ENCODE results near the gene RASGRP1.

The RASGRP1 gene

DNA sequence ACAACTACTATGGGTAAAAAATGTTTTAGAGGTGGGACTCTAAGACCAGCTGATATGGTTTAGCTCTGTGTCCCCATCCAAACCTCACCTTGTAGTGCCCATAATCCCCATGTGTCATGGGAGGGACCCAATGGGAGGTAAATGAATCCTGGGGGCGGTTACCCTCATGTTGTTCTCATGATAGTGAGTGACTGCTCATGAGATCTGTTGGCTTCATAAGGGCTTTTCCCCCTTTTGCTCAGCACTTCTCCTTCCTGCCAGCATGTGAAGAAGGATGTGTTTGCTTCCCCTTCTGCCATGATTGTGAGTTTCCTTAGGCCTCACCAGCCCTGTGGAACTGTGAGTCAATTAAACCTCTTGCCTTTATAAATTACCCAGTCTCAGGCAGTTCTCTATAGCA lies 65.0 kb downstream of the RASGRP1 start:
- no peak overlapping the region for H3K4me3 ChIP-seq (ENCODE audit: low read depth in 1 of 5, low read length in 5 of 5)
- H3K9me3 ChIP-seq (ENCODE audit: control insufficient read depth in 5 of 5, low read length in 5 of 5) = no peaks in the 10 kb centered on the region
- H3K27ac ChIP-seq (ENCODE audit: low read depth, low read length) = no peak overlapping the region
- H3K36me3 ChIP-seq (ENCODE audit: control insufficient read depth in 5 of 5, insufficient read depth in 5 of 5, low read length in 5 of 5) = peaks cover 0 to 3% (median 0%) of the 10 kb centered on the region in 5 donors
- H3K4me1 ChIP-seq (ENCODE audit: control insufficient read depth in 5 of 5, insufficient read depth in 5 of 5, low read length in 5 of 5) = no peaks in the 10 kb centered on the region
- no peaks in the 10 kb centered on the region for H3K27me3 ChIP-seq (ENCODE audit: control insufficient read depth in 5 of 5, insufficient read depth in 4 of 5, low read length in 5 of 5)
- no peak overlapping the region for H3K9ac ChIP-seq (ENCODE audit: low read length in 5 of 5)

DNA sequence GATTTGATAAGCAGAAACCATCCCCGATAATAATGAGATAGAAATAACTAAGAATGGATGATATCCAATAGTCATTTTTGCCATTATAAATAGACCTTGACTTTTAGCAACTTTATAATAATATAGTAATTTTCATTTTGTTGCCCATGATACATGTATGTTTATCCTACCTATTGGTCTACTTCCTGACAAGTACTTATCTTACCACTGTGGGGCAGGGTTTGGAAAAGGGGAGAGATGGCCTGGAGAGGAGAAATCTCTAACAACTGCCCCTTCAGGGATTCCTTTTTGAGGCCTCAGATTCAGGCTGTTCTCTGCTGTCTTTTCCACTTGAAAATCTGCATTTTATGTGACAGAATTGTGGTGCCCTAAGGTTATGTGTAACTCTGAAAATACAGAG lies 68.5 kb downstream of the RASGRP1 start:
- Histone ChIP-seq H3K27ac (ENCODE audit: low read depth, low read length) (no peak overlapping the region), H3K4me3 (ENCODE audit: low read depth in 1 of 5, low read length in 5 of 5) (no peak overlapping the region), H3K36me3 (ENCODE audit: control insufficient read depth in 5 of 5, insufficient read depth in 5 of 5, low read length in 5 of 5) (peaks cover 0 to 6% (median 0%) of the 10 kb centered on the region in 5 donors), H3K4me1 (ENCODE audit: control insufficient read depth in 5 of 5, insufficient read depth in 5 of 5, low read length in 5 of 5) (no peaks in the 10 kb centered on the region), H3K27me3 (ENCODE audit: control insufficient read depth in 5 of 5, insufficient read depth in 4 of 5, low read length in 5 of 5) (no peaks in the 10 kb centered on the region), H3K9me3 (ENCODE audit: control insufficient read depth in 5 of 5, low read length in 5 of 5) (no peaks in the 10 kb centered on the region), H3K9ac (ENCODE audit: low read length in 5 of 5) (no peak overlapping the region)

DNA sequence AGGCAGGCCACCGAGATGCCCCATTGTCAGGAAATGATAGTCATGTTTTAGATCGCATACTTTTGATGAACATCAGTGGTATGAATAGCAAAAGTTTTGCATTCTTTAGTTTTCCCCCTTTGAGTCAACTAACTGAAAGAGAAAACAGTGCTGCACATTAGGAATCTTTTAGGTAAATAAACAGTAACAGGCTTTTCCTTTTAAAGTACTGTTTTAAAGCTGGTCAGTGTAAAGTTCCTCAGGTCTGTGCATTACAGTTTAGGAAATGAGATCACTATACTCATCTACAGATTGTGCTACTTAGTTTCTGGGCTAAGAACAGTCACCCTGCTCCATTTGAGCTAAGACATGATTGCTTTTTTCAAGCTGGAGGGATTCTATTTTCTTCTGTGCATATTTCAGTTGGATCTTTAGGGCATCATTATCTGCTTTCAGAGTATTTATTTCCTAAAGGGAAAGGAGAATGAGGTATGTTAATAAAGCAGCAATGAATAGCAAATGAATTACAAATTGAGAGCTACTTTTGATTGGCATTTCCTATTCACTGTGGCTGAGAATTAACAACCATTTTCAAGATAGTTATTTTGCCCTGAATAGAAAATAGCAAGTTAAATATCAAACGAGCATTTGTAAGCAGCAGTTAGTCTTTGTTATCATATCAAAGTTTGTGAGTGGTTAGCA lies 74.2 kb downstream of the RASGRP1 start:
- Histone ChIP-seq H3K4me3 (ENCODE audit: low read depth in 1 of 5, low read length in 5 of 5) (no peak overlapping the region), H3K27ac (ENCODE audit: low read depth, low read length) (no peak overlapping the region), H3K9me3 (ENCODE audit: control insufficient read depth in 5 of 5, low read length in 5 of 5) (no peaks in the 10 kb centered on the region), H3K36me3 (ENCODE audit: control insufficient read depth in 5 of 5, insufficient read depth in 5 of 5, low read length in 5 of 5) (peaks cover 0 to 26% (median 2%) of the 10 kb centered on the region in 5 donors), H3K9ac (ENCODE audit: low read length in 5 of 5) (no peak overlapping the region), H3K27me3 (ENCODE audit: control insufficient read depth in 5 of 5, insufficient read depth in 4 of 5, low read length in 5 of 5) (no peaks in the 10 kb centered on the region), H3K4me1 (ENCODE audit: control insufficient read depth in 5 of 5, insufficient read depth in 5 of 5, low read length in 5 of 5) (no peaks in the 10 kb centered on the region)

DNA sequence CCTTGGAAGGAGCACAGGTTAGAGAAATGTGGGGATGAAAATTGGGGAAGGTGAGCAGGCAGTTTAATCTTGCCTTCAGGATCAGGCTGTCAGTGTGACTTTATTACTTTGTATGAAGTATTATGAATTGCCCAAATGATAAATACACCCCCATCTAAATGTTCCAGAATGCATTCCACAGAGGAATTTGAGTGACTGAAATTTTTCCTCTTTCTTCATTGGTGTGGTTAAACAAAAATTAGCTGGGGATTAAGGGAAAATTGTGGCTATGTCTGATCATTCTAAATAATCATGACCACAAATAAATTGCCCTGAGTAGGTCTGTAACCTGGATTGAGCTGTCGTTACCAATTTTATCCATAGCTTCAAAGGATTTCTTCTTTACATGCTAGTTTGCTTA lies 77.2 kb downstream of the RASGRP1 start:
- Histone ChIP-seq H3K4me1 (ENCODE audit: control insufficient read depth in 5 of 5, insufficient read depth in 5 of 5, low read length in 5 of 5) (no peaks in the 10 kb centered on the region), H3K27me3 (ENCODE audit: control insufficient read depth in 5 of 5, insufficient read depth in 4 of 5, low read length in 5 of 5) (no peaks in the 10 kb centered on the region), H3K36me3 (ENCODE audit: control insufficient read depth in 5 of 5, insufficient read depth in 5 of 5, low read length in 5 of 5) (peaks cover 2 to 35% (median 3%) of the 10 kb centered on the region in 5 donors), H3K9me3 (ENCODE audit: control insufficient read depth in 5 of 5, low read length in 5 of 5) (no peaks in the 10 kb centered on the region), H3K4me3 (ENCODE audit: low read depth in 1 of 5, low read length in 5 of 5) (no peak overlapping the region), H3K27ac (ENCODE audit: low read depth, low read length) (no peak overlapping the region), H3K9ac (ENCODE audit: low read length in 5 of 5) (no peak overlapping the region)

DNA sequence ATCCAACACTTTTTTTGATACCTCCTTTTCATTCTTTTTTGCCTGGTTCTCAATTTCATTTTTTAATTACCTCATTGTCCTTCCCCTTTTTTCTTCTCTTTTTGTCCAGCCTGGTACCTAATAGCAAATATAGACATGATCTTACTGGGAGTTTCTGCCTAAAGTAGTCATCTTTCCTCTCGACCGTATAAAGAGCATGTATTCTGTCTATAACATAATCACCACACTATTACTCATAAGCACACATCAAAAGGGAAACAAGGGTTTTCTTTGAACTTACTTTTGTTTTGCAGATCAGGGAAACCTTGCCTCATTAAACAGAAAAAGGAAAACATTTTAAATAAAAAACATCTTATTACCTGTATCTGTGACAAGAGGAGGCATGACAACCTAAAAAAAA lies 77.7 kb downstream of the RASGRP1 start:
- no peaks in the 10 kb centered on the region for H3K4me1 ChIP-seq (ENCODE audit: control insufficient read depth in 5 of 5, insufficient read depth in 5 of 5, low read length in 5 of 5)
- no peak overlapping the region for H3K27ac ChIP-seq (ENCODE audit: low read depth, low read length)
- no peaks in the 10 kb centered on the region for H3K9me3 ChIP-seq (ENCODE audit: control insufficient read depth in 5 of 5, low read length in 5 of 5)
- H3K36me3 ChIP-seq (ENCODE audit: control insufficient read depth in 5 of 5, insufficient read depth in 5 of 5, low read length in 5 of 5) = peaks cover 4 to 38% (median 7%) of the 10 kb centered on the region in 5 donors
- H3K27me3 ChIP-seq (ENCODE audit: control insufficient read depth in 5 of 5, insufficient read depth in 4 of 5, low read length in 5 of 5) = no peaks in the 10 kb centered on the region
- H3K4me3 ChIP-seq (ENCODE audit: low read depth in 1 of 5, low read length in 5 of 5) = no peak overlapping the region
- no peak overlapping the region for H3K9ac ChIP-seq (ENCODE audit: low read length in 5 of 5)

DNA sequence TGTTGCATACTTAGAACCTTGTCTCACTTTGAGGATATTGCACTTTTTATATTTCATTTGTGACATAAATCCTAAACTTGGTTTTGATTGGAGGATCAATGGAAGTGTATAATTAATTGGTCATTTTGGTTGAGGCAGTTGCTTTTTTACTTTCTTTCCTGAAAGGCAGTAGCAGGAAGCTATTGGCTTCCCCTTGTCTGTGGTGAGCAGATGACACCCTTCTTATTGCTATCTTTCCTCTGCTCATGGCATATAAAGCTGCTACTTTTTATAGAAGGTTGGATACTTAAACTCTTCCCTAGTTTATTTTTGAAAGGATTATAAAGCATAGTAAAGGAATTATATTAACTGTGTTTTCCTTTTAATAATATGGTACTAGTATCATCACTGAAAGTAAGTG lies 82.0 kb downstream of the RASGRP1 start:
- Histone ChIP-seq H3K4me1 (ENCODE audit: control insufficient read depth in 5 of 5, insufficient read depth in 5 of 5, low read length in 5 of 5) (peaks cover 0 to 4% (median 0%) of the 10 kb centered on the region in 5 donors), H3K27ac (ENCODE audit: low read depth, low read length) (no peak overlapping the region), H3K36me3 (ENCODE audit: control insufficient read depth in 5 of 5, insufficient read depth in 5 of 5, low read length in 5 of 5) (peaks cover 5 to 33% (median 14%) of the 10 kb centered on the region in 5 donors)

DNA sequence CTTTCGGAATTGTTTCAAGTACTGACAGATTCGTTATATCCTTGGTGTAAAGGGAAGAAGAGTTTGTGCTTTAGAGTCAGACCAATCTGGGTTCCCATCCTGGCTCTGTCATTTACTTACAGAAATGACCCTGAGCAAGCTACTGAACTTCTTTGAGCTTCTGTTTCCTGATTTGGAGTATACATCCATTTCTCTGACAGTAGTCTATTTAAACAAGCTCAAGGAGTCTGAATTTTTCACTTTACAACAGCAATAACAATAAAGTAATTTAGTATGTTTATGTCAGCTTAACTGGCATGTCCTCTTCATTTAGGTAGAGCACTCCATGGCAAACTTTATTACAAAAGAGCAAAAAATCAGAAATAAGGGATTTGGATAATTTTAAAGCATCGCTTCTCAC lies 82.9 kb downstream of the RASGRP1 start:
- H3K4me1 ChIP-seq (ENCODE audit: control insufficient read depth in 5 of 5, insufficient read depth in 5 of 5, low read length in 5 of 5) = peaks cover 0 to 4% (median 0%) of the 10 kb centered on the region in 5 donors
- H3K36me3 ChIP-seq (ENCODE audit: control insufficient read depth in 5 of 5, insufficient read depth in 5 of 5, low read length in 5 of 5) = peaks cover 6 to 29% (median 20%) of the 10 kb centered on the region in 5 donors
- no peak overlapping the region for H3K27ac ChIP-seq (ENCODE audit: low read depth, low read length)
- H3K9me3 ChIP-seq (ENCODE audit: control insufficient read depth in 5 of 5, low read length in 5 of 5) = no peaks in the 10 kb centered on the region
- H3K9ac ChIP-seq (ENCODE audit: low read length in 5 of 5) = no peak overlapping the region
- H3K27me3 ChIP-seq (ENCODE audit: control insufficient read depth in 5 of 5, insufficient read depth in 4 of 5, low read length in 5 of 5) = no peaks in the 10 kb centered on the region
- no peak overlapping the region for H3K4me3 ChIP-seq (ENCODE audit: low read depth in 1 of 5, low read length in 5 of 5)

More for the DNA sequence above, 82.0 kb downstream of the RASGRP1 start:
- Histone ChIP-seq H3K27me3 (ENCODE audit: control insufficient read depth in 5 of 5, insufficient read depth in 4 of 5, low read length in 5 of 5) (no peaks in the 10 kb centered on the region), H3K9me3 (ENCODE audit: control insufficient read depth in 5 of 5, low read length in 5 of 5) (no peaks in the 10 kb centered on the region), H3K9ac (ENCODE audit: low read length in 5 of 5) (no peak overlapping the region), H3K4me3 (ENCODE audit: low read depth in 1 of 5, low read length in 5 of 5) (no peak overlapping the region)

DNA sequence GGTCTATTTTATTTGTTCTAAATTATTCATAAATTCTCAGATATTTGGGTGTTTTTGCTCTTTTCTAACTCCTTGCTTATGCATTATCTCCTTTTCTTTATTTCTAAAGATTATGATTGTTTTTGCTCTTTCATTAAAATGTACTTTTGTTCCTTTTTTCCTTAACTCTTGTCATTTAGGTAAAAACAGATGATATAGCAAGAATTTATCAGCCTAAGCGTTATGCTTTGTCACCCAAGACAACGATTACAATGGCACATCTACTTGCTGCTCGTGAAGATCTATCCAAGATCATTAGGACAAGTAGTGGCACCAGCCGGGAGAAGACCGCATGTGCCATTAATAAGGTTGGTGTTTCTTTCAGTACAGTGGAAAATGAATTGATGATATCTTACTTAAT lies 83.5 kb downstream of the RASGRP1 start:
- H3K27ac ChIP-seq (ENCODE audit: low read depth, low read length) = no peak overlapping the region
- H3K9me3 ChIP-seq (ENCODE audit: control insufficient read depth in 5 of 5, low read length in 5 of 5) = no peaks in the 10 kb centered on the region
- no peak overlapping the region for H3K4me3 ChIP-seq (ENCODE audit: low read depth in 1 of 5, low read length in 5 of 5)
- no peaks in the 10 kb centered on the region for H3K27me3 ChIP-seq (ENCODE audit: control insufficient read depth in 5 of 5, insufficient read depth in 4 of 5, low read length in 5 of 5)
- H3K4me1 ChIP-seq (ENCODE audit: control insufficient read depth in 5 of 5, insufficient read depth in 5 of 5, low read length in 5 of 5) = peaks cover 0 to 4% (median 0%) of the 10 kb centered on the region in 5 donors
- no peak overlapping the region for H3K9ac ChIP-seq (ENCODE audit: low read length in 5 of 5)
- H3K36me3 ChIP-seq (ENCODE audit: control insufficient read depth in 5 of 5, insufficient read depth in 5 of 5, low read length in 5 of 5) = peaks cover 6 to 29% (median 21%) of the 10 kb centered on the region in 5 donors

DNA sequence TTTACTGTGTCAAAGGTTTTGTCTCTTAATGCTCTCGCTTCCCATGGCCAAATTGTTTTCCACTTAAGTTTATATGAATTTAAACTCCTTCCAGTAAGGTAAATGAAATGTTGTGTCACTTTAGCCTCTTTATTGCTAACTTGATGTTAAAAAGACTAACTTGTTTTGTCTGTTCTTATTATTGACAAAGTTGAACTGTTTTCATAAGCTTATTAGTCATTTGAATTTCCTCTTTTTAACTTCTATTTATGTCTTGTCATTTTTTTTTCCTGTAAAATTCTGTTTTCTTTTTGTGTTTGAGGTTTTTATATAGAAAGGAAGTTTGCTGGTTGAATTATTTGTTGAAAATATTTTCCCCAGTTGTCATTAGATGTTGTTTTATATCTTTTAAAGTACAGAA lies 84.9 kb downstream of the RASGRP1 start:
- H3K9ac ChIP-seq (ENCODE audit: low read length in 5 of 5) = no peak overlapping the region
- no peak overlapping the region for H3K27ac ChIP-seq (ENCODE audit: low read depth, low read length)
- H3K27me3 ChIP-seq (ENCODE audit: control insufficient read depth in 5 of 5, insufficient read depth in 4 of 5, low read length in 5 of 5) = no peaks in the 10 kb centered on the region
- peaks cover 16 to 36% (median 32%) of the 10 kb centered on the region in 5 donors for H3K36me3 ChIP-seq (ENCODE audit: control insufficient read depth in 5 of 5, insufficient read depth in 5 of 5, low read length in 5 of 5)
- H3K9me3 ChIP-seq (ENCODE audit: control insufficient read depth in 5 of 5, low read length in 5 of 5) = no peaks in the 10 kb centered on the region
- peaks cover 0 to 4% (median 0%) of the 10 kb centered on the region in 5 donors for H3K4me1 ChIP-seq (ENCODE audit: control insufficient read depth in 5 of 5, insufficient read depth in 5 of 5, low read length in 5 of 5)
- no peak overlapping the region for H3K4me3 ChIP-seq (ENCODE audit: low read depth in 1 of 5, low read length in 5 of 5)

DNA sequence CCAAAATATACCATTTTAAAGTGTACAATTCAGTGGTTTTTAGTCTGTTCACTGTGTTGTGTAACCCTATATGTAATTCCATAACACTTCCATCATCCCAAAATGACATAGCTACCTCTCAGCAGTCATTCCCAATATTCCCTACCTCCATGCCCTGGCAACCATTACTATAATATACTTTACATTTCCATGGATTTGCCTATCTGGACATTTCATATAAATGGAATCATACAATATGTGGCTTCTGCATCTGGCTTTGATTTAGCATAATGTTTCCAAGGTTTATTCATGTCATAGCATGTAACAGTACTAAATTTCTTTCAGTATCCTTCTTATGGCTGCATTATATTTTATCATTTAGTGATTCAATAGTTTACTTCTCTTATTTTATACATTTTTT lies 85.3 kb downstream of the RASGRP1 start:
- Histone ChIP-seq H3K9me3 (ENCODE audit: control insufficient read depth in 5 of 5, low read length in 5 of 5) (no peaks in the 10 kb centered on the region), H3K9ac (ENCODE audit: low read length in 5 of 5) (no peak overlapping the region), H3K36me3 (ENCODE audit: control insufficient read depth in 5 of 5, insufficient read depth in 5 of 5, low read length in 5 of 5) (peaks cover 21 to 41% (median 36%) of the 10 kb centered on the region in 5 donors), H3K27ac (ENCODE audit: low read depth, low read length) (no peak overlapping the region), H3K4me3 (ENCODE audit: low read depth in 1 of 5, low read length in 5 of 5) (no peak overlapping the region), H3K27me3 (ENCODE audit: control insufficient read depth in 5 of 5, insufficient read depth in 4 of 5, low read length in 5 of 5) (no peaks in the 10 kb centered on the region), H3K4me1 (ENCODE audit: control insufficient read depth in 5 of 5, insufficient read depth in 5 of 5, low read length in 5 of 5) (peaks cover 0 to 4% (median 0%) of the 10 kb centered on the region in 5 donors)
